ENCODE measurements around the gene COX4I1. TPM values are rescaled to one million over a fixed set of nuclear protein-coding genes. Genes with fewer than 3 reads are reported as not detected.

The COX4I1 gene
- total and polyA plus RNA-seq, 9 of the 15 experiments (the other 6 are each of a cell fraction or from before 2014, with no cell fraction given): 651 to 2,356 (median 1,032) TPM

- H3K27me3 ChIP-seq (ENCODE audit: control insufficient read depth in 2 of 2, insufficient read depth in 2 of 2, low read length in 2 of 2): peaks cover 37 to 55% of the 10 kb centered on the region in 2 experiments
- no peak overlapping the region for H3K4me3 ChIP-seq
Measured at GRCh38 chr16:85835956-85836705, 36.6 kb downstream of the COX4I1 start.

More at GRCh38 chr16:85835956-85836705, 36.6 kb downstream of the COX4I1 start:
- Histone ChIP-seq H3K4me1 (replicated peaks in 1 of 2; ENCODE audit: control insufficient read depth in 2 of 2, insufficient read depth in 2 of 2, low read length in 2 of 2) (peaks cover 0 to 5% of the 10 kb centered on the region in 2 experiments; a peak in 1 of 5 replicates), H3K9me1 (ENCODE audit: control insufficient read depth, insufficient read depth, low read length) (peaks cover 3% of the 10 kb centered on the region), H3K79me2 (ENCODE audit: control insufficient read depth, insufficient read depth, low read length) (no peaks in the 10 kb centered on the region), H3K36me3 (ENCODE audit: control insufficient read depth, insufficient read depth, low read length) (no peaks in the 10 kb centered on the region), H3K9ac (ENCODE audit: insufficient read depth in 1 of 2, low read depth in 2 of 2, low read length in 2 of 2) (no peak overlapping the region), H2AFZ (ENCODE audit: low read depth, low read length) (no peak overlapping the region), H3K27ac (ENCODE audit: extremely low read depth, low read depth, low read length) (no peak overlapping the region), H3K4me2 (ENCODE audit: insufficient read depth, low read length) (no peak overlapping the region), H4K20me1 (replicated peaks; ENCODE audit: control insufficient read depth, insufficient read depth, low read length) (peaks cover 3% of the 10 kb centered on the region; the same call in 1 of the 2 replicates), H3K9me3 (replicated peaks; ENCODE audit: control insufficient read depth, insufficient read depth, low read depth, low read length) (no peaks in the 10 kb centered on the region)
- 2% methylated on average over 22 of the region's 22 CpGs for whole genome bisulfite sequencing (ENCODE audit: insufficient coverage, low coverage, missing lambda C conversion rate)
- intact Hi-C loops (cut with micrococcal nuclease): no loop called here
- ChIA-PET CTCF (ENCODE audit: low intra/inter-chr PET ratio) (no interaction called here), POLR2A (no interaction called here)
- no peak for DNase-seq (ENCODE audit: extremely low read depth in 1 of 4, low spot score in 3 of 4)
- in situ Hi-C loops (cut with MboI): no loop called here
- no TSS peak for BruUV-seq (replicated peaks)
- FAIRE-seq: no peak
- TF ChIP-seq, protein P1, sequence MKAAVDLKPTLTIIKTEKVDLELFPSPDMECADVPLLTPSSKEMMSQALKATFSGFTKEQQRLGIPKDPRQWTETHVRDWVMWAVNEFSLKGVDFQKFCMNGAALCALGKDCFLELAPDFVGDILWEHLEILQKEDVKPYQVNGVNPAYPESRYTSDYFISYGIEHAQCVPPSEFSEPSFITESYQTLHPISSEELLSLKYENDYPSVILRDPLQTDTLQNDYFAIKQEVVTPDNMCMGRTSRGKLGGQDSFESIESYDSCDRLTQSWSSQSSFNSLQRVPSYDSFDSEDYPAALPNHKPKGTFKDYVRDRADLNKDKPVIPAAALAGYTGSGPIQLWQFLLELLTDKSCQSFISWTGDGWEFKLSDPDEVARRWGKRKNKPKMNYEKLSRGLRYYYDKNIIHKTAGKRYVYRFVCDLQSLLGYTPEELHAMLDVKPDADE (conservative IDR thresholded peaks at IDR 0.05; ENCODE audit: control insufficient read depth, low read depth, low read length): no peak
- no peak for TF ChIP-seq TCF3 (CRISPR knock-in tag; IDR thresholded peaks at IDR 0.05)
- no peak for TF ChIP-seq HNRNPL (IDR thresholded peaks at IDR 0.05; ENCODE audit: low read depth, low read length)
- TF ChIP-seq TAL1 (IDR thresholded peaks at IDR 0.05): no peak
- TF ChIP-seq CBX5 (IDR thresholded peaks at IDR 0.05; ENCODE audit: borderline replicate concordance, low read depth): no peak
- TF ChIP-seq, protein P2, sequence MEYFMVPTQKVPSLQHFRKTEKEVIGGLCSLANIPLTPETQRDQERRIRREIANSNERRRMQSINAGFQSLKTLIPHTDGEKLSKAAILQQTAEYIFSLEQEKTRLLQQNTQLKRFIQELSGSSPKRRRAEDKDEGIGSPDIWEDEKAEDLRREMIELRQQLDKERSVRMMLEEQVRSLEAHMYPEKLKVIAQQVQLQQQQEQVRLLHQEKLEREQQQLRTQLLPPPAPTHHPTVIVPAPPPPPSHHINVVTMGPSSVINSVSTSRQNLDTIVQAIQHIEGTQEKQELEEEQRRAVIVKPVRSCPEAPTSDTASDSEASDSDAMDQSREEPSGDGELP (CRISPR knock-in tag; IDR thresholded peaks at IDR 0.05; ENCODE audit: borderline replicate concordance): no peak
- TF ChIP-seq ZNF224 (CRISPR knock-in tag; IDR thresholded peaks at IDR 0.05): no peak
- no peak for TF ChIP-seq CREBBP (IDR thresholded peaks at IDR 0.05; ENCODE audit: low read depth, low read length)
- TF ChIP-seq HSF4 (CRISPR knock-in tag; IDR thresholded peaks at IDR 0.05; ENCODE audit: borderline replicate concordance): no peak
- no peak for TF ChIP-seq HMG20A (CRISPR knock-in tag; conservative IDR thresholded peaks at IDR 0.05)
- TF ChIP-seq HDGF (IDR thresholded peaks at IDR 0.05): no peak
- TF ChIP-seq ZNF232 (CRISPR knock-in tag; IDR thresholded peaks at IDR 0.05): no peak
- ATAC-seq: no peak
